Mammary epithelial cell (primary cell): ENCODE measurements around the gene CELSR1.

Experiments
- EZH2 ChIP-seq: IDR thresholded peaks from 2 replicates; pipeline ENCODE4 v1.6.1; 2012; ENCODE audit warnings: low read length, inconsistent platforms, borderline replicate concordance
- TF ChIP-seq, protein P1 (sequence below), 2 donors: IDR thresholded peaks in 1 of 2; conservative IDR thresholded peaks in 1 of 2; 2 replicates each; pipeline ENCODE4 v1.5.1; 2011 to 2012; ENCODE audit warnings: inconsistent platforms in 2 of 2, low read length in 2 of 2, mild to moderate bottlenecking in 2 of 2, control low read depth in 1 of 2, low read depth in 1 of 2; ENCODE audit not compliant: insufficient read depth in 1 of 2; ENCODE audit errors: extremely low read depth in 1 of 2

DNA sequence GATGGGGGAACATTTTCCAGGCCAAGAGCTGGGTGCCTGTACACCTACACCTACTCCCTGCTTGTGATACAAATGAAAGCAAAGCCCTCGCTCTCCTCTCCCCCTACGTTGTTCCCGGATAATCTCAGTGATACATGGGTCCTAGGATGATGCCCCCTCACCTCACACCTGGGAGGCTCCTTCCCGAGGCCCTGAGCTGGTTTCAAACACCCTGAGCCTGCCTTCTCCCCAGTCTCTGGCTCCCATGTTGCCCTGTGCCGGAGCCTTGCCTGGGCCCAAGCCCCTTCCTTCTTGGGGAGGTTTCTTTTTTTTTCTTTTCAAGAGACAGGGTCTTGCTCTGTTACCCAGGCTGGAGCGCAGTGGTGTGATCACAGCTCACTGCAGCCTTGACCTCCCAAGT is 178.7 kb downstream of the CELSR1 start:
- TF ChIP-seq, protein P1, sequence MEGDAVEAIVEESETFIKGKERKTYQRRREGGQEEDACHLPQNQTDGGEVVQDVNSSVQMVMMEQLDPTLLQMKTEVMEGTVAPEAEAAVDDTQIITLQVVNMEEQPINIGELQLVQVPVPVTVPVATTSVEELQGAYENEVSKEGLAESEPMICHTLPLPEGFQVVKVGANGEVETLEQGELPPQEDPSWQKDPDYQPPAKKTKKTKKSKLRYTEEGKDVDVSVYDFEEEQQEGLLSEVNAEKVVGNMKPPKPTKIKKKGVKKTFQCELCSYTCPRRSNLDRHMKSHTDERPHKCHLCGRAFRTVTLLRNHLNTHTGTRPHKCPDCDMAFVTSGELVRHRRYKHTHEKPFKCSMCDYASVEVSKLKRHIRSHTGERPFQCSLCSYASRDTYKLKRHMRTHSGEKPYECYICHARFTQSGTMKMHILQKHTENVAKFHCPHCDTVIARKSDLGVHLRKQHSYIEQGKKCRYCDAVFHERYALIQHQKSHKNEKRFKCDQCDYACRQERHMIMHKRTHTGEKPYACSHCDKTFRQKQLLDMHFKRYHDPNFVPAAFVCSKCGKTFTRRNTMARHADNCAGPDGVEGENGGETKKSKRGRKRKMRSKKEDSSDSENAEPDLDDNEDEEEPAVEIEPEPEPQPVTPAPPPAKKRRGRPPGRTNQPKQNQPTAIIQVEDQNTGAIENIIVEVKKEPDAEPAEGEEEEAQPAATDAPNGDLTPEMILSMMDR (conservative IDR thresholded peaks at IDR 0.05 in 1 of 2, IDR thresholded peaks at IDR 0.05 in 1 of 2; ENCODE audit: extremely low read depth in 1 of 2, insufficient read depth in 1 of 2, low read depth in 1 of 2, low read length in 2 of 2), result no peak
- no peak for TF ChIP-seq EZH2
